Glomerular visceral epithelial cell (primary cell): Measurements from ENCODE around the gene ITPKB.
"Not testable (repeated sequence)": the region's sequence is repeated elsewhere in the genome, so short reads cannot be mapped to it uniquely, and the experiment has no call there.

Source experiments
- DNase-seq: peaks from one replicate; pipeline ENCODE4 v3.0.0-alpha.2; 2016; ENCODE audit errors: extremely low spot score

ITPKB gene

DNA sequence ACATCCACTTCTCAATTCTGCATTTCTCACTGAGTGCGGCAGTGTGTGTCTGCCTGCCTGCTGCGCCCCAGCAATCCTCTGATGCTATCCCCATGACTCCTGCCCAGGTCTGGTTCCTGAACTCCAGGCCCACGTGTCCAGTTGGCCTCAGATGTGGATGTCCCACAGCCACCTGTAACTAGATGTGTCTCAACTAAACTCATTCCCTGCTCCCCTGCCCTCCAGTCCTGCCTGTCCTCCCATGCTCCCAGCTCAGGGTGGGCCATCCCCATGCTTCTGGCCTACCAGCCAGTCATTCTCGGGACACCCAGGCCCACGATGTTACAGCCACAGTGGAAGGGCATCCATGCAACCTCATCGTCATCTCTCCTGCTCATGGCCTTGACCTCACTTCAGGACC is 113.8 kb downstream of the ITPKB start:
- DNase-seq, result no peak

- no peak for DNase-seq
These were observed 114.6 kb downstream of the ITPKB start for GRCh38 chr1:226624526-226624925.

DNA sequence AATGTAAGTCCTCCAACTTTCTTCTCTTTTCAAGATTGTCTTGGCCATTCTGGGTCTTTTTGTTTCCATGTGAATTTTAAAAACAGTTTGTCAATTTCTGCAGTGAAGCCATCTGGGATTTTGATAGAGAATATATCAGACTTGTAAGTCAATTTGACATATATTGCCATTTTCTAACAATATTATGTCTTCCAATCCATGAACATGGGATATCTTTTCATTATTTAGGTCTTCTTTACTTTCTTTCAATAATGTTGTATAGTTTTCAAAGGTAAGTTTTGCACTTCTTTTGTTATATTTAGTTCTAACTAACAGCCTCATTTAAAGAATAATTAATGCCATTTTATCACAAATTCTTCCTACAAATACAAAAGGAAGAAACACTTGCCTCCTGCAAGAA is 117.1 kb downstream of the ITPKB start:
- DNase-seq, result no peak

- no peak for DNase-seq
These were observed 120.1 kb downstream of the ITPKB start for GRCh38 chr1:226619031-226619430.

- no peak for DNase-seq
These were observed 120.7 kb downstream of the ITPKB start for GRCh38 chr1:226618380-226618779.

- not testable (repeated sequence) for DNase-seq
These were observed 121.4 kb downstream of the ITPKB start for GRCh38 chr1:226617719-226618118.

DNA sequence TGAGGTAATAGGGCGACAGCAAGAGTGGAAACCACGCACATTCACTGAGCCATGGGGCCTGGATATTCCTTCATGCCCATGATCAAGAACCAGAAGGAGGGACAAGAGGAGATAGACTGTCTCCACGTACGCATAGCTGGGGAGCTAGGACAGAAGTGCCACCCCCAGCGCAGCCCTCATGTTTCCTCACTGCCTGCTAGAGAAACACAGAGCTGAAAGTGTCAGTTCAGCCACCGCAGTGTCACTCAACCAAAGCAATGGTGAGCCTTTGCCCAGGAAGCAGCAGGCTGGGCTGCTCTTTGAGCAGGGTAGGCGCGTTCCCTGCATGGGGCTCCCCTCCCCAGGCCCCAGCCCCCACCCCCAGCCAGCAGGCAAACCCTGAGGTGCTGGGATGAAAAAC is 122.0 kb downstream of the ITPKB start:
- DNase-seq, result no peak

DNA sequence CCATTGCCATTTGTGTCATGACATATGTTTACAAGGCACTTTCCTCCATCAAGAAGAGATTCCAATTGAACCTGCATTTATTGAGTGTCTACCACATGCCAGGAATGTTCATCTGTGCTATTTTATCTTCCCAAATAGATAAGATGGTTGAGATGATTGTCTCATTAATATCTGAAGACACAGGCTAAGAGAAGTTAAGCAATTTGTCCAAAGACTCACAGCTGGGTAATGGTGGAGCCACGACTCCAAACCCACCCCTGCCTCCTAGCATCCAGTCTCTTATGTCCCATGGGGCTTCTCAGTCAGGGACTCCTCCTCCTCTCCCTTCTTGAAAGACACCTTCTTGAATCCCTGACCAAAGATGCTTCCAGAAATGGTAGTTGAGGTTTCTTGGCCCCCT is 122.4 kb downstream of the ITPKB start:
- DNase-seq, result no peak

DNA sequence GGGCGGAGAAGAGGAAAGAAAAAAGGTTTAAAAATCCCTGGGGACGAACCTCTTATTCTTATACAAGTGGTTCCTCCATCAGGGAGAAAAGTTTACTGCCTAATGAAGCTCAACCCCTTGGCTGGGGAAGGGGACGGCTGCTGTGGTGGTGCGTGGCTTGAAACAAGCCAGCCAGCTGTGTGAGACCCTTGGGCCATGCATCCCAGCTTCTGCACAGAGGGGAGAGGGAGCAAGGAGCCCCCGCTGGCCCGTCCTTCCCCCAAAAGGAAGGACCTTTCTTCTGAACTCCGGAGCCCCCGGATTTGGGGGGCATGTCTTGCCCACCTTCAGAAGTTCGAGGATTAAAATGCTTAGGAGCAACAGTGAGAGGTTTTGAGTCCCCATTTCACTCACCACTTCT is 123.2 kb downstream of the ITPKB start:
- DNase-seq, result no peak

- DNase-seq, result not testable (repeated sequence)
These were observed 127.1 kb downstream of the ITPKB start for GRCh38 chr1:226611980-226612379.

DNA sequence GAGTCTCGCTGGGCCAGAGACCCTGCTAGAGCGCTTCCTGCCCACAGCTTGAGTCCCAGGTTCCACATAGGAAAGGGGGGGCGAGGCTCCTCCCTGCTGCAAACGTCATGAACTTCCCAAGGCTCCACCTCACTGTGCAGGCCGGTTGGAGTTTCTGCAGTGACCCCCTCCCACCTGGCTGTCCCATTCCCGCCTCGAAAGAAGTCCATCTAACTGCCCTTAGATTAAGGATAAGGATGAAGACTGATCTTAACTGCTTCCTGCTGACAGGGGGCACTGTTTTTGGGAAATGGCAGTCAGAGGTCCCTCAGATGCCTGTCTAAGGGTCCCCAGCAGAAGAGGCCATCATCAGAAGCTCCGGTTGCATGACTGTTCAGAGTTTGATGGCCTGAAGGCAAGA is 127.8 kb downstream of the ITPKB start:
- DNase-seq, result no peak

DNA sequence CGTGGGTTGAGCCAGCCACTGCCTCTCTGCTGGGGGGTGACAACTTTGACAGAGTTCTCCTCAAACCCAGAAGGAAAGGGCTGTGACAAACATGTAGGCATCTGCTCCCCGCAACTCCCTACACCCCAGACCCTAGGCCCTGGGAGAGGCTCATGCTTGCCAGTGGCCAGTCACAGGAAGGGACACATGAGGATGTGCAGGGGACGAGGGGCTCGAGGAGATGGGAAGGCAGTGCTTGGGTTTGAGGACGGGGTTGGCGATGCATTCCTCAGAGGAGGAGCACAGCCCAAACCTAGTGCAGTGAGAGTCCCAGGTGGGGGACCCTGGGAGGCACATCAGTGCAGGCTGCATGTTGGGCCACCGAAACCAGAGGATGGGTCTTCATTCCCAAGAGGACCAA is 128.4 kb downstream of the ITPKB start:
- no peak for DNase-seq

GRCh38 chr1:226609836-226610455 is 129.1 kb downstream of the ITPKB start:
- DNase-seq, result no peak

GRCh38 chr1:226608699-226609505 is 130.2 kb downstream of the ITPKB start:
- DNase-seq, result peak; percentile 46

DNA sequence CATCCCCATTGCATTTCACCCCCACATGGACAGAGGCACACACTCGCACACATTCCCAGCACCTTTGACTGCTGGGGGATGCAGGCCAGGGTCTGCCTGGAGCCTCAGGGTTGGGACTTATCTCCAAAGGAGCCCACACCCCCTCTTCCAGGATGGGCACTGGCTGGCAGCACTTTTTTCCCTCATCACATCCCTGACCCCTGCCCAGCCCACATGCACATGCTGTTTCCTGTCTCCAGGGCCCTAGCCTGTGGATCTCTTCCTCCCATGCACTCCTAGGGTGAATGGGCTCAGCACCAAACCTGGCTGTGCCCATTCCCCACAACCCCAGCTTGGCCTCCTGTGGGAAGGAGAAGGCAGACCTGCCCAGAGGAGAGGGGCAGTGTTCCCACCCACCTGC is 131.3 kb downstream of the ITPKB start:
- DNase-seq, result no peak

DNA sequence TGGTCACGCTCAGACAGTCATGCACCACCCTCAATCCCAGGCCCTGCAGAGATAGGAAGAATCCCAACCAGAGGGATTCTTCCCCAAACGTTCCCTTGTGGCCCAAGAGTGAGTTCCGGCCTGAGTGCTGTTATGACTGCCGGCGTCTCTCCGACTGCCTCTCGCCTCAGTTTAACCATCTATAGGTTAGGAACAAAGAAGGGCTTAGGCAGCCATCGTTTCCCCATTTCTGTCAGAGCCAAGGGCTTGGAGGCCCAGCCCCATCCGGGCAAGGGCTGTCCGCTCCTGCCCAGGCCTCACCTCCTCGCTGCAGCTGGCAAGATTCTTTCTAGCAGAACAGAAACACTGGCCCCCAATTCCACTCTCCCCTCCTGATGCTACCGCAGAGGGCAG is 131.8 kb downstream of the ITPKB start:
- no peak for DNase-seq

GRCh38 chr1:226606311-226607267 is 132.5 kb downstream of the ITPKB start:
- DNase-seq, result no peak

DNA sequence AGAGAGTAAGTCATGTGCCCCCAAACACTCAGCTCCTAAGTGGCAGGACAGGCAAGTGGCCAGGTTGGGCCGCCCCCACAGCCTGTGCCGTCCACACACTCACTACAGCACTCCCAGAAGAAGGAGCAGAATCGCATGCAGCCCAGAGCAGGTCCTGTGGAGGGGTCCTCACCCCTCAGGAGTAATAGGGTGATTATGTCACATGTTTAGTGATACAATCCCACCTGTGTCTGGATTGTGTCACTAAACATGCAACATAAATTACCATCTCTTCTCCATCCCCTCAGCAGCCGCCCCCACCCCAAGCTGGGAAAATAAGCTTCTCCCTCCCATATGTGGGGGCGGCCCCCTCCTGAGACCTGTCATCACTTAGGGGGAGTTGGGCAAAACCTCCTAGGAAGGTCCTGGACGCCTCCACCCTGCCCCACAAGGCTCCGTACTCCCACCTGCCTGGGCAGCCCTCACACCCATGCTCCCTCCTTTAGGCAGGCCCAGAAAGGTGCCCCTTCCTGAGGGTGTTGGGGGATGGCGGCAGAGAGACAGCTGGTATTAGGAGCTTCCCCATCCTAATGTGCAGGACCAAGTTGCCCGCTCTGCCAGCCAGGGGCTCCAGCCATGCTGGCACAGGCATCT is 133.6 kb downstream of the ITPKB start:
- DNase-seq, result no peak

DNA sequence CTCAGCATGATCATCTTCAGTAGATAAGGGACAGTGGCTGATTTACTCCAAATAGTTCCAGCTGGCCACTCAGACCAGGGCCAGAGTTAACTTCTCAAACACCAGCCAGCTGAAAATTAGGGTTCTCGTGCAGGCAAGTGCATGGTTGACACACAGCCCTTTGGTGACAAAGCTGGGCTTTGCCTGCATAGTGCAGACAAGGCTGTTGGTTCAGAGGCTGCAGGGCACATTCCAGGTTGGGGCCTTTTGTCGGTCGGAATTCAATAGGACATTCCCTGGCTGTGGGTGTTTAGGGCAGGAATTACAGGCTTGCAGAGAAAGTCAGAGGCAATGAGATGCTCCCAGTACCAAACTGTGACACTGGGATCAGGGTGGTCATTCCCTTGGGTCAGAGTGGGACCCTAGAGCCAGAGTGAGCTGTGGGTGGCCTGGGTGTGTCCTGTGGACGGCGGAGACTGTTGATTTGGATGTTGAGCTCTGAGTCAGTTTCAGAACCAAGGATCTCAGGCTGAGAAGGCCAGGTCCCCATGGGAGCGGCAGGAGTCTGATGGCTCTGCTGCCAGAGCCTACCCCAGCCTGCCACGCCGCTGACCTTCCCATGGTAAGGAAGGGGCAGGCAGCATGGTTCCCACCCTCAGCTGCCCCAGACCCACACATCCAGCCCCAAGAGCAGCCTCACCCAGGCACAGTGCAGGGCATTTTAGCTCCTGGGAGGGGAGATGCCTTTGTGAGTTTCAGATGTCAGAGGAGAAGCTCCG is 134.3 kb downstream of the ITPKB start:
- no peak for DNase-seq

GRCh38 chr1:226603858-226604559 is 135.1 kb downstream of the ITPKB start:
- DNase-seq, result no peak
